SJSA1 (cell line): ENCODE results near the gene CSK. TPM values are rescaled to one million over a fixed set of nuclear protein-coding genes. Genes with fewer than 3 reads are reported as not detected.

Experiments used
- DNase-seq, 2 experiments: peaks; one replicate each; pipeline ENCODE4 v3.0.0-alpha.2; 2015 to 2020; ENCODE audit warnings: low spot score in 2 of 2, low read depth in 1 of 2
- H3K27ac ChIP-seq: fragments of 250-450 bp; sonication (Bioruptor Pico); 2 replicates; pipeline ENCODE4 v1.5.1; 2020; ENCODE audit warnings: mild to moderate bottlenecking, moderate library complexity
- H3K27me3 ChIP-seq: fragments of 250-450 bp; sonication (Bioruptor Pico); replicated peaks from 2 replicates; pipeline ENCODE4 v1.5.1; 2020; ENCODE audit warnings: mild to moderate bottlenecking, moderate library complexity
- H3K36me3 ChIP-seq: fragments of 250-450 bp; sonication (Bioruptor Pico); 2 replicates; pipeline ENCODE4 v1.5.1; 2020; ENCODE audit warnings: mild to moderate bottlenecking
- H3K4me1 ChIP-seq: fragments of 250-450 bp; sonication (Bioruptor Pico); replicated peaks from 2 replicates; pipeline ENCODE4 v1.6.1; 2021; ENCODE audit warnings: mild to moderate bottlenecking
- H3K4me3 ChIP-seq: fragments of 250-450 bp; sonication (Bioruptor Pico); 2 replicates; pipeline ENCODE4 v1.5.1; 2020; ENCODE audit warnings: mild to moderate bottlenecking
- H3K9me3 ChIP-seq: fragments of 250-450 bp; sonication (Bioruptor Pico); replicated peaks from 2 replicates; pipeline ENCODE4 v1.5.1; 2020; ENCODE audit warnings: mild to moderate bottlenecking
- total RNA-seq: library from RNA; depleted of rRNA; stranded (reverse); fragments of >200 nt; shearing (Covaris generic); gene quantifications from 2 replicates; pipeline ENCODE4 v1.2.3, GENCODE V29; 2014

Gene CSK
- total RNA-seq, 1 experiment from 2014 or later, result 19.2 TPM

- no peaks in the 10 kb centered on the region for H3K36me3 ChIP-seq
- H3K4me1 ChIP-seq, result no peaks in the 10 kb centered on the region
- no peak within 1 kb of the TSS for H3K4me3 ChIP-seq
- H3K9me3 ChIP-seq, result no peaks in the 10 kb centered on the region; the same call in 1 of the 2 replicates
- DNase-seq, result no peak
- H3K27me3 ChIP-seq, result peaks cover 38% of the 10 kb centered on the region
- no peak within 1 kb of the TSS for H3K27ac ChIP-seq
Observed at GRCh38 chr15:74826364-74826819, 44.5 kb downstream of the CSK start, which contains the start of gene CPLX3. Gene CPLX3 (plus strand): TSS chr15:74826627. CDS start chr15:74826704, 77 bp downstream.

GRCh38 chr15:74826921-74827320, 45.0 kb downstream of the CSK start:
- Histone ChIP-seq H3K9me3 (no peaks in the 10 kb centered on the region; the same call in 1 of the 2 replicates), H3K27ac (no peak overlapping the region), H3K36me3 (no peaks in the 10 kb centered on the region), H3K4me3 (no peak overlapping the region), H3K27me3 (peaks cover 38% of the 10 kb centered on the region), H3K4me1 (no peaks in the 10 kb centered on the region)
- no peak for DNase-seq

DNA sequence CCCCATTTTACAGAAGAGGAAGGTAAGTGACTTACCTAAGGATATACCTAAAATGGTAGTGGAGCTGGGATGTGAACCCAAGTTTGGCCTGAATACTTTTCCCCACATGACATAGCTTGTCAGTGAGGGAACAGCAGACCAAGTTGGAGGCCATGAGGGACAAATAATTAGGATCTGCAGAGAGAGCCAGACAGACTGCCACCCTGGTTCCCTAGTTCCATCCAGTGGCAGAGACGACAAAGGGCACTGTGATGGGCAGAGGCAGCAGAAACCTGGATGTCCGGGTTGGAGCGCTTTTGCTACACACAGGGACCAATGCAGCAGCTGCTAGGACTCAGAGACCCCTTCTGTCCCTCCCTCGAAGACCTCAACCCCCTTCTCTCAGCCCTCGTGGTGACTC, 45.7 kb downstream of the CSK start:
- no peak for DNase-seq
- H3K4me1 ChIP-seq, result no peaks in the 10 kb centered on the region
- H3K9me3 ChIP-seq, result no peaks in the 10 kb centered on the region; the same call in 1 of the 2 replicates
- no peaks in the 10 kb centered on the region for H3K36me3 ChIP-seq
- H3K27me3 ChIP-seq, result peaks cover 38% of the 10 kb centered on the region
- H3K4me3 ChIP-seq, result no peak overlapping the region
- no peak overlapping the region for H3K27ac ChIP-seq

DNA sequence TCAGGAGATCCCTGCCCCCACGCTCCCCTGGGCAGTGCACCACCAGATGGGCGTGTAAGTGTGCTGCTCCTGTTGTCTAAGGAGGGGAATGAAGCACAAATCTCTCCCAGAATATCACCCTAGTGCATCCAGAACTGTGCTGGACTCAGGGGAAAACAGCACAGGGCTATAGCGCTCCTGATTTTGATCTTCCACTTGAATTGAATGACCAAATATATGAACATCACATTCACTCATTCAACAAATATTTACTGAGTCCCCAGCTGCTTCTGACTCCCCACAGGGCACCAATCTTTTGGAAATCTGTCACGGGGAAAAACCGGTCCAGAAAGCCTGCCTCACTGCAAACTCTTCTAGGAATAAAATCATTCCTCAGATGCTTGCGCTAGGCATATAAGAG, 47.0 kb downstream of the CSK start:
- no peaks in the 10 kb centered on the region; the same call in 1 of the 2 replicates for H3K9me3 ChIP-seq
- no peaks in the 10 kb centered on the region for H3K36me3 ChIP-seq
- no peak overlapping the region for H3K27ac ChIP-seq
- H3K4me1 ChIP-seq, result no peaks in the 10 kb centered on the region
- peaks cover 38% of the 10 kb centered on the region for H3K27me3 ChIP-seq
- no peak for DNase-seq
- no peak overlapping the region for H3K4me3 ChIP-seq

- Histone ChIP-seq H3K27ac (no peak overlapping the region), H3K9me3 (no peaks in the 10 kb centered on the region; the same call in 1 of the 2 replicates), H3K4me1 (no peaks in the 10 kb centered on the region), H3K27me3 (peaks cover 34% of the 10 kb centered on the region), H3K4me3 (no peak overlapping the region), H3K36me3 (no peaks in the 10 kb centered on the region)
- no peak for DNase-seq
Observed at GRCh38 chr15:74829486-74829885, 47.6 kb downstream of the CSK start.

- no peaks in the 10 kb centered on the region for H3K36me3 ChIP-seq
- H3K4me1 ChIP-seq, result no peaks in the 10 kb centered on the region
- H3K27ac ChIP-seq, result no peak overlapping the region
- no peaks in the 10 kb centered on the region; the same call in 1 of the 2 replicates for H3K9me3 ChIP-seq
- no peak overlapping the region for H3K4me3 ChIP-seq
- no peak for DNase-seq
- peaks cover 29% of the 10 kb centered on the region for H3K27me3 ChIP-seq
Observed at GRCh38 chr15:74829991-74830390, 48.1 kb downstream of the CSK start.

GRCh38 chr15:74830868-74831267, 49.0 kb downstream of the CSK start:
- Histone ChIP-seq H3K36me3 (no peaks in the 10 kb centered on the region), H3K4me3 (no peak overlapping the region), H3K27me3 (peaks cover 24% of the 10 kb centered on the region), H3K4me1 (no peaks in the 10 kb centered on the region), H3K9me3 (no peaks in the 10 kb centered on the region; the same call in 1 of the 2 replicates), H3K27ac (no peak overlapping the region)
- DNase-seq, result no peak

- H3K36me3 ChIP-seq, result no peaks in the 10 kb centered on the region
- H3K27me3 ChIP-seq, result peaks cover 18% of the 10 kb centered on the region
- DNase-seq, result no peak
- H3K9me3 ChIP-seq, result no peaks in the 10 kb centered on the region; the same call in 1 of the 2 replicates
- no peaks in the 10 kb centered on the region for H3K4me1 ChIP-seq
- no peak overlapping the region for H3K4me3 ChIP-seq
- H3K27ac ChIP-seq, result no peak overlapping the region
Observed at GRCh38 chr15:74831813-74832495, 50.1 kb downstream of the CSK start.

DNA sequence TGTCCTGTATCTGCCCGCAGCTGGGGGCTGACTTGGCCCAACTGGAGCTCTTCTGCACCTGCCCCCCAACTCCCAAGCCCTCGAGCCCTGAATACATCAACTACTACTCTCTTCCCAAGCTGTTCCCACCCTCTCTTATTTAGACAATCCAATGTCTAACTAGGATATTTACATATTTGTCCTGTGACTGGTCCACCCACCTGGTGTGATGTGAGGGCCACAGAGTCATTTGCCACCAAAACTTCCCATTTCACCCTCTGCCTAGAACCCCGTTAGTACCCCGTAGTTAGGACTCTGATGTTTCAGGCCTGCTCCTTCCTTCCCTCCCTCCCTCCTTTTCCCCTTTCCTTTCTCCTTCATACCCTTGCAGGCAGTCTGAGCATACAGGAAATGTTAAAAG, 50.9 kb downstream of the CSK start:
- peaks cover 9% of the 10 kb centered on the region; the same call in 1 of the 2 replicates for H3K27me3 ChIP-seq
- no peak overlapping the region for H3K27ac ChIP-seq
- no peaks in the 10 kb centered on the region; the same call in 1 of the 2 replicates for H3K9me3 ChIP-seq
- H3K36me3 ChIP-seq, result no peaks in the 10 kb centered on the region
- H3K4me1 ChIP-seq, result no peaks in the 10 kb centered on the region
- DNase-seq, result no peak
- H3K4me3 ChIP-seq, result no peak overlapping the region

DNA sequence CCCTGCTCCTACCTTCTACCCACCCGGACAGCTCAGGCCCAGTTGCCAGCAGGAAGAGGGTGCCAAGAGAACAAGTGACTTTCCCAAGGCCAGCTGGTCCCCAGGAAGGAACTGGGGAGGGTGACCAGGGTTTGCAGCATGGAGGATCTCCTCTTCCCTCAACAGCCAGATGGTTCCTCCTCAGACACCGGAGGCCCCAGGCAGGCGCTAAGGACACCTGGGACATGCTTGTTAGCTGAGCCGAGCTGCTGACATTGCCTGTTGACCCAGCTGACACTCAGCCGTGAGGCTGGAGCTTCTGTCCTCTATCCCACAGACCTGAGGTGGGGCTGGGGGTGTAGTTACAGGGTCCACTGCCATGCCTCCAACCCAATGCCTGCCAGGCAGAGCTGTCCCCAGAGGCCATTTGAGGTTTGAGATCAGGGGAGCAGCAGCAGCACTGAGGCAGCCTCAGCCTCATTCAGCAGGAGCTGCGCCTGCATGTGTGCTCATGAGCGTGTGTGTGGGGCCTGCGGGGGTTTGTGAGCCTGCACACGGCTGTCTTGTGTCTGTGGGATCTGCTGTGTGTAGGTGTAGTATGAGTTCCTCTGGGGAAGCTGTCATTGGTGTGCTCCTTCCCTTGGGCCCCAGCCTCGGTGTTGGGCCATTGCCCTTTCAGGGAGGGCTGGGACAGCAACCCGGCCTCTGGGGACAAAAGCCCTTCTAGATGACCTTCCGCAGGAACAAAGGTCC, 51.7 kb downstream of the CSK start:
- no peak for DNase-seq
- Histone ChIP-seq H3K27me3 (peaks cover 5% of the 10 kb centered on the region; the same call in 1 of the 2 replicates), H3K4me1 (no peaks in the 10 kb centered on the region), H3K9me3 (no peaks in the 10 kb centered on the region; the same call in 1 of the 2 replicates), H3K4me3 (no peak overlapping the region), H3K36me3 (no peaks in the 10 kb centered on the region), H3K27ac (no peak overlapping the region)

GRCh38 chr15:74835312-74835823, 53.5 kb downstream of the CSK start:
- Histone ChIP-seq H3K27ac (no peak overlapping the region), H3K4me1 (no peaks in the 10 kb centered on the region), H3K27me3 (no peaks in the 10 kb centered on the region), H3K36me3 (no peaks in the 10 kb centered on the region), H3K4me3 (no peak overlapping the region), H3K9me3 (no peaks in the 10 kb centered on the region)
- peak; percentile 33 to 74 for DNase-seq

- Histone ChIP-seq H3K27ac (no peak overlapping the region), H3K27me3 (no peaks in the 10 kb centered on the region), H3K4me3 (no peak overlapping the region), H3K4me1 (no peaks in the 10 kb centered on the region), H3K36me3 (no peaks in the 10 kb centered on the region), H3K9me3 (no peaks in the 10 kb centered on the region)
- no peak for DNase-seq
Observed at GRCh38 chr15:74836846-74837245, 55.0 kb downstream of the CSK start.

DNA sequence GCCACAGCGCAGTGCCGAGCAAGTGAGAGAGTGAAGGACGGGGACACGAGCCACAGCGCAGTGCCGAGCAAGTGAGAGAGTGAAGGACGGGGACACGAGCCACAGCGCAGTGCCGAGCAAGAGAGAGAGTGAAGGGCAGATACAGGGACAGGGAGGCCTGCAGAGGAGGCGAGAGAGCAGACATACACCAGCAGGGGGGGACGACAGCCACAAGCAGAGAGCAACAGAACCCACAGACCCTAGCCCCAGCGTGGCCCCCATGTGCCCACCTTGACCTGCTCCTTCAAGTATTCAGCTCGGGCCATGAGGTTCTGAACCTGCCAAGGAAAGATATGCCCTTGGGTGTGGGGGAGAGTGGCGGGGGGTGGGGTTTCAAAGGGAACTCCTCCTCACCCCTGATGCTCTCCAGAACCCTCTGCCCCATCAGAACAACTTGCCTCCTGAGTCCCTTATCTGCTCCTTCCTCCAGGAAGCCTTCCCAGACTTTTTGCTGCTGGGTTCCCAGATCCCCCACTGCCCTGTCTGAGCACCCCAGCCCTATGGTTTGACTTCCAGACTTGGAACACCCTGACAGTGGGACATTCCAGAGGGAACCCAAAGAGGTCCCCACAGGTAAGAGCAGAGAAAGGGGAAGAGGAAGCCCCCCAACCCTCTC, 55.7 kb downstream of the CSK start:
- 0 out of 2 replicates have a peak, but pooled peaks cover under 1% of the 10 kb centered on the region for H3K36me3 ChIP-seq
- no peak for DNase-seq
- no peak overlapping the region for H3K27ac ChIP-seq
- H3K4me1 ChIP-seq, result no peaks in the 10 kb centered on the region; the same call in 1 of the 2 replicates
- H3K4me3 ChIP-seq, result no peak overlapping the region
- no peaks in the 10 kb centered on the region for H3K9me3 ChIP-seq
- no peaks in the 10 kb centered on the region for H3K27me3 ChIP-seq
